Right cardiac atrium (tissue), 5 donors: ENCODE measurements around the gene SLC29A3. TPM values are rescaled to one million over a fixed set of nuclear protein-coding genes. Genes with fewer than 3 reads are reported as not detected.

Source experiments
- ATAC-seq, 2 donors: fragments of 200-7000 bp; cut with Tn5 transposase; one replicate each; pipeline versions ENCODE4 v1.8.0 to v1.9.1; 2020; ENCODE audit warnings: moderate library complexity in 2 of 2, mild to moderate bottlenecking in 1 of 2
- DNase-seq, 3 donors: peaks; one replicate each; pipeline ENCODE4 v3.0.0-alpha.2; 2020
- H3K27ac ChIP-seq: one replicate; pipeline ENCODE4 v1.5.1; 2013; ENCODE audit warnings: mild to moderate bottlenecking, low read length, control low read depth, moderate library complexity
- H3K27me3 ChIP-seq: one replicate; pipeline ENCODE4 v1.6.1; 2013; ENCODE audit not compliant: control insufficient read depth, insufficient read depth
- H3K4me1 ChIP-seq: one replicate; pipeline ENCODE4 v1.6.1; 2013; ENCODE audit warnings: low read length; ENCODE audit not compliant: control insufficient read depth, insufficient read depth
- H3K4me3 ChIP-seq: one replicate; pipeline ENCODE4 v1.5.1; 2013; ENCODE audit warnings: low read length, control low read depth
- H3K9me3 ChIP-seq: one replicate; pipeline ENCODE4 v1.6.1; 2013; ENCODE audit warnings: low read length; ENCODE audit not compliant: control insufficient read depth
- WGBS: extraction: QIAGEN DNeasy Blood & Tissue Kit; methylation state at CpG from one replicate; pipeline ENCODE4 v1.1.7; 2013; 5-methylcytosine and 5-hydroxymethylcytosine counted together
- intact Hi-C, 4 donors: fragments of 100-400 bp; cut with DNase I; formaldehyde crosslinking; loops; one replicate each; pipeline versions ENCODE4 v1.11.0 to v1.14.0; 2022 to 2023
- polyA plus RNA-seq: library from polyadenylated mRNA; stranded (reverse); fragments of 200-250 nt; gene quantifications from one replicate; pipeline ENCODE4 v1.2.3, GENCODE V29; 2013
- total RNA-seq, 4 donors: library from RNA; stranded (reverse); fragmentation: NEBNext Ultra II Directional; extraction: Animal tissue kit (Norgen Biotek cat#: 25700); gene quantifications; one replicate each; pipeline ENCODE4 v1.2.1, GENCODE V29; 2021
- donor health status: healthy with polysubstance abuse.
- donor health status: DM: no; HTN: yes; CAD: no.
- donor health status: DM: no; HTN: no; CAD: no.
- donor health status: DM: no; HTN: yes; CAD: no; lungs with severe emphysema.
- donor health status: DM: yes; HTN: yes; CAD: no.

Gene SLC29A3
- total and polyA plus RNA-seq, 5 donors: 1.4 to 2.7 (median 2.2) TPM

- DNase-seq: no peak
- 86% methylated on average over 4 of the region's 4 CpGs for WGBS
- peaks cover 5% of the 10 kb centered on the region for H3K4me1 ChIP-seq
- H3K9me3 ChIP-seq: no peaks in the 10 kb centered on the region
- intact Hi-C loops: loop anchor here (2.0 to 10.0 kb wide), 6 partner anchors 175 to 419 kb away; no protein-coding TSS in a partner anchor
- no peak overlapping the region for H3K27ac ChIP-seq
- H3K4me3 ChIP-seq: no peak overlapping the region
- ATAC-seq: no peak
- H3K27me3 ChIP-seq: no peaks in the 10 kb centered on the region
These were observed 76.6 kb downstream of the SLC29A3 start for GRCh38 chr10:71395621-71396020.

- intact Hi-C loops: loop anchor here (2.0 to 10.0 kb wide), 6 partner anchors 175 to 419 kb away; no protein-coding TSS in a partner anchor
- Histone ChIP-seq H3K9me3 (no peaks in the 10 kb centered on the region), H3K27ac (no peak overlapping the region), H3K4me3 (peak overlapping the region; percentile 63), H3K4me1 (peaks cover 5% of the 10 kb centered on the region), H3K27me3 (no peaks in the 10 kb centered on the region)
- peak; percentile 60 to 88 (median 82) for DNase-seq
- WGBS: 16% methylated on average over 46 of the region's 46 CpGs
- peak; percentile 88 to 93 for ATAC-seq
These were observed 77.1 kb downstream of the SLC29A3 start for GRCh38 chr10:71396084-71396710.

GRCh38 chr10:71396711-71397295, 77.7 kb downstream of the SLC29A3 start, which contains the start of gene CDH23:
Gene CDH23 (plus strand): TSS chr10:71396920. CDS start chr10:71439832, 42,912 bp downstream.
- Histone ChIP-seq H3K4me3 (peak within 1 kb of the TSS; percentile 63), H3K27ac (no peak within 1 kb of the TSS), H3K27me3 (no peaks in the 10 kb centered on the region), H3K4me1 (peaks cover 5% of the 10 kb centered on the region), H3K9me3 (no peaks in the 10 kb centered on the region)
- whole genome bisulfite sequencing: under 1% methylated on average over 91 of the region's 91 CpGs
- ATAC-seq: peak; percentile 60 to 67
- intact Hi-C loops: loop anchor here (2.0 to 10.0 kb wide), 6 partner anchors 174 to 418 kb away; no protein-coding TSS in a partner anchor
- DNase-seq: peak; percentile 66 to 82 (median 81)

GRCh38 chr10:71397296-71398212, 78.5 kb downstream of the SLC29A3 start:
- Histone ChIP-seq H3K27me3 (no peaks in the 10 kb centered on the region), H3K4me3 (peak overlapping the region; percentile 63), H3K4me1 (peaks cover 5% of the 10 kb centered on the region), H3K9me3 (no peaks in the 10 kb centered on the region), H3K27ac (no peak overlapping the region)
- WGBS: under 1% methylated on average over 82 of the region's 82 CpGs
- ATAC-seq (peak in 1 of 2 donors; percentile 40), DNase-seq (peak; percentile 33 to 69 (median 67))
- intact Hi-C loops: loop anchor here (2.0 to 10.0 kb wide), 6 partner anchors 173 to 417 kb away; no protein-coding TSS in a partner anchor

- intact Hi-C loops: loop anchor here in 3 of 4 donors (5.0 to 10.0 kb wide), 4 partner anchors 173 to 416 kb away; no protein-coding TSS in a partner anchor
- DNase-seq (no peak), ATAC-seq (no peak)
- H3K9me3 ChIP-seq: no peaks in the 10 kb centered on the region
- WGBS: 74% methylated on average over 4 of the region's 4 CpGs
- no peak overlapping the region for H3K27ac ChIP-seq
- no peaks in the 10 kb centered on the region for H3K27me3 ChIP-seq
- peaks cover 5% of the 10 kb centered on the region for H3K4me1 ChIP-seq
- H3K4me3 ChIP-seq: no peak overlapping the region
These were observed 79.9 kb downstream of the SLC29A3 start for GRCh38 chr10:71398976-71399375.

- DNase-seq (no peak), ATAC-seq (no peak)
- WGBS: 94% methylated on average over 5 of the region's 5 CpGs
- Histone ChIP-seq H3K4me3 (no peak overlapping the region), H3K27me3 (no peaks in the 10 kb centered on the region), H3K27ac (no peak overlapping the region), H3K4me1 (peaks cover 5% of the 10 kb centered on the region), H3K9me3 (no peaks in the 10 kb centered on the region)
- intact Hi-C loops: loop anchor here in 3 of 4 donors (5.0 to 10.0 kb wide), 4 partner anchors 172 to 415 kb away; no protein-coding TSS in a partner anchor
These were observed 80.9 kb downstream of the SLC29A3 start for GRCh38 chr10:71399946-71400345.

- intact Hi-C loops: no loop called here
- no peak for ATAC-seq
- Histone ChIP-seq H3K4me1 (peaks cover 5% of the 10 kb centered on the region), H3K27ac (no peak overlapping the region), H3K4me3 (no peak overlapping the region), H3K9me3 (no peaks in the 10 kb centered on the region), H3K27me3 (no peaks in the 10 kb centered on the region)
- 91% methylated on average over 7 of the region's 7 CpGs for WGBS
- no peak for DNase-seq
These were observed 82.0 kb downstream of the SLC29A3 start for GRCh38 chr10:71401056-71401455.

- intact Hi-C loops: no loop called here
- Histone ChIP-seq H3K27ac (no peak overlapping the region), H3K27me3 (no peaks in the 10 kb centered on the region), H3K4me1 (peaks cover 5% of the 10 kb centered on the region), H3K9me3 (no peaks in the 10 kb centered on the region), H3K4me3 (no peak overlapping the region)
- WGBS: 96% methylated on average over 7 of the region's 7 CpGs
- ATAC-seq (no peak), DNase-seq (no peak)
These were observed 82.9 kb downstream of the SLC29A3 start for GRCh38 chr10:71402005-71402404.

- Histone ChIP-seq H3K27me3 (no peaks in the 10 kb centered on the region), H3K9me3 (no peaks in the 10 kb centered on the region), H3K4me3 (no peak overlapping the region), H3K4me1 (no peaks in the 10 kb centered on the region), H3K27ac (no peak overlapping the region)
- ATAC-seq (no peak), DNase-seq (no peak)
- 67% methylated on average over 13 of the region's 13 CpGs for WGBS
- intact Hi-C loops: no loop called here
These were observed 85.6 kb downstream of the SLC29A3 start for GRCh38 chr10:71404503-71405295.

GRCh38 chr10:71406878-71407277, 87.8 kb downstream of the SLC29A3 start:
- Histone ChIP-seq H3K27me3 (no peaks in the 10 kb centered on the region), H3K9me3 (no peaks in the 10 kb centered on the region), H3K4me3 (no peak overlapping the region), H3K27ac (no peak overlapping the region), H3K4me1 (no peaks in the 10 kb centered on the region)
- 96% methylated on average over 3 of the region's 3 CpGs for WGBS
- intact Hi-C loops: no loop called here
- no peak for DNase-seq
- ATAC-seq: no peak
